ENCODE results near the gene PHF21B. TPM values are rescaled to one million over a fixed set of nuclear protein-coding genes. Genes with fewer than 3 reads are reported as not detected.

Gene PHF21B
- total RNA-seq, 1 experiment from 2014 or later = not detected

- TF ChIP-seq, protein P1, sequence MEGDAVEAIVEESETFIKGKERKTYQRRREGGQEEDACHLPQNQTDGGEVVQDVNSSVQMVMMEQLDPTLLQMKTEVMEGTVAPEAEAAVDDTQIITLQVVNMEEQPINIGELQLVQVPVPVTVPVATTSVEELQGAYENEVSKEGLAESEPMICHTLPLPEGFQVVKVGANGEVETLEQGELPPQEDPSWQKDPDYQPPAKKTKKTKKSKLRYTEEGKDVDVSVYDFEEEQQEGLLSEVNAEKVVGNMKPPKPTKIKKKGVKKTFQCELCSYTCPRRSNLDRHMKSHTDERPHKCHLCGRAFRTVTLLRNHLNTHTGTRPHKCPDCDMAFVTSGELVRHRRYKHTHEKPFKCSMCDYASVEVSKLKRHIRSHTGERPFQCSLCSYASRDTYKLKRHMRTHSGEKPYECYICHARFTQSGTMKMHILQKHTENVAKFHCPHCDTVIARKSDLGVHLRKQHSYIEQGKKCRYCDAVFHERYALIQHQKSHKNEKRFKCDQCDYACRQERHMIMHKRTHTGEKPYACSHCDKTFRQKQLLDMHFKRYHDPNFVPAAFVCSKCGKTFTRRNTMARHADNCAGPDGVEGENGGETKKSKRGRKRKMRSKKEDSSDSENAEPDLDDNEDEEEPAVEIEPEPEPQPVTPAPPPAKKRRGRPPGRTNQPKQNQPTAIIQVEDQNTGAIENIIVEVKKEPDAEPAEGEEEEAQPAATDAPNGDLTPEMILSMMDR (IDR thresholded peaks at IDR 0.05; ENCODE audit: unreplicated experiment) = no peak
- CTCF ChIA-PET = no interaction called here
- no peaks in the 10 kb centered on the region for H3K4me1 Mint-ChIP-seq (ENCODE audit: low read depth, unreplicated experiment)
- no peaks in the 10 kb centered on the region for H3K9me3 Mint-ChIP-seq (ENCODE audit: low read depth, unreplicated experiment)
- intact Hi-C loops (cut with micrococcal nuclease; ENCODE audit: unreplicated experiment) = no loop called here
- no TSS peak for BruUV-seq (replicated peaks)
- no peak for DNase-seq
- H3K27ac Mint-ChIP-seq (ENCODE audit: unreplicated experiment) = no peak overlapping the region
- no peaks in the 10 kb centered on the region for H3K36me3 Mint-ChIP-seq (ENCODE audit: insufficient read depth, unreplicated experiment)
- H3K4me3 Mint-ChIP-seq (ENCODE audit: low read depth, unreplicated experiment) = no peak overlapping the region
- peaks cover 100% of the 10 kb centered on the region for H3K27me3 Mint-ChIP-seq (ENCODE audit: unreplicated experiment)
These were observed 82.2 kb downstream of the PHF21B start for GRCh38 chr22:44927463-44928135.

DNA sequence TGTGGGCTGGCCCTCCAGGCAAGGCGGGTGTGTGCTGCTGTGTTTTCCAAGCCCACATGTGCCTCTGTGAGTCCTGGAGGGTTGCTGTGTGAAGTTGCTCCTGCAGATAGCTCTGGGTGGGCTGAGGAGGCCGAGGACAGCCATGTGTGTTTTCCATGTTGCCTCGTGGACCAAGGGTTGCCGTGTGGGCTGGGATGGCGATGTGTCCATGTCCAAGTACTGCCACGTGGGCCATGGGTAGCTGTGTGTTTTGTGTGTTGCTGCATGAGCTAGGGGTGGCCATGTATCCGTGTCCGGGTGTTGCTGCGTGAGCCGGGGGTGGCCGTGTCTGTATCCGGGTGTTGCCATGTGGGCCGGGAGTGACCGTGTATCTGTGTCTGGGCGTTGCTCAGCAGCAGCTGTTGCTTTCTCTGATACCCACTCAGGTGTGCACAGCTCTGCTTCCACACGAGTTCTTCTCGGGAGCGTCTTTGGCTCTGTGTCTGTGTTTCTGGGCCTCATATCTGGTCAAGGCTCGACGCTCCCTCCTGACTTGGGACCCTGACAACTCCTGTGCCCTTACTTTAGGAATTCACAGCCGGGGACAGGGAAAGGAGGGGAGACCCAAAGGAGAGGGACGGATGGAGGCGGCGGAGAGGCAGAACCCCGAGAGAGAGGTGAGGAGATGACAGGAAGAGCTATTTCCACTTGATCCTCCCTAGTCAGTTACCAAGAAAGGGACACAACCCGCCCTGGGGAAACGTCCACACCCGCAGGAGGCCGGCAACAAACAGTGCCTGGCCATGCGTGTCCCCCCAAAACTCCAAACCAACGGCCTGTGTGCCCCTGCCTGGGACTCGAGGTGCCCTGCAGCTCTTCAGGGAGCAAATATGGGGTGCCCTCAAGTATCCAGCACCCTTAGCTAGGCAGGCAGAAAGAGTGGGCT lies 83.1 kb downstream of the PHF21B start:
- intact Hi-C loops (cut with micrococcal nuclease; ENCODE audit: unreplicated experiment) = no loop called here
- TF ChIP-seq, protein P1 (IDR thresholded peaks at IDR 0.05; ENCODE audit: unreplicated experiment) = no peak
- no peak for DNase-seq
- CTCF ChIA-PET = no interaction called here
- H3K27me3 Mint-ChIP-seq (ENCODE audit: unreplicated experiment) = peaks cover 96% of the 10 kb centered on the region
- H3K9me3 Mint-ChIP-seq (ENCODE audit: low read depth, unreplicated experiment) = no peaks in the 10 kb centered on the region
- no peak overlapping the region for H3K4me3 Mint-ChIP-seq (ENCODE audit: low read depth, unreplicated experiment)
- no peaks in the 10 kb centered on the region for H3K4me1 Mint-ChIP-seq (ENCODE audit: low read depth, unreplicated experiment)
- no peak overlapping the region for H3K27ac Mint-ChIP-seq (ENCODE audit: unreplicated experiment)
- no TSS peak for BruUV-seq (replicated peaks)
- H3K36me3 Mint-ChIP-seq (ENCODE audit: insufficient read depth, unreplicated experiment) = no peaks in the 10 kb centered on the region

- H3K4me1 Mint-ChIP-seq (ENCODE audit: low read depth, unreplicated experiment) = no peaks in the 10 kb centered on the region
- no peak overlapping the region for H3K27ac Mint-ChIP-seq (ENCODE audit: unreplicated experiment)
- DNase-seq = no peak
- no peak overlapping the region for H3K4me3 Mint-ChIP-seq (ENCODE audit: low read depth, unreplicated experiment)
- H3K36me3 Mint-ChIP-seq (ENCODE audit: insufficient read depth, unreplicated experiment) = no peaks in the 10 kb centered on the region
- no peaks in the 10 kb centered on the region for H3K9me3 Mint-ChIP-seq (ENCODE audit: low read depth, unreplicated experiment)
- H3K27me3 Mint-ChIP-seq (ENCODE audit: unreplicated experiment) = peaks cover 92% of the 10 kb centered on the region
- BruUV-seq (replicated peaks) = no TSS peak
- CTCF ChIA-PET = no interaction called here
- TF ChIP-seq, protein P1 (IDR thresholded peaks at IDR 0.05; ENCODE audit: unreplicated experiment) = no peak
- intact Hi-C loops (cut with micrococcal nuclease; ENCODE audit: unreplicated experiment) = no loop called here
These were observed 83.7 kb downstream of the PHF21B start for GRCh38 chr22:44926124-44926475.

GRCh38 chr22:44925465-44926123 lies 84.2 kb downstream of the PHF21B start:
- no peaks in the 10 kb centered on the region for H3K36me3 Mint-ChIP-seq (ENCODE audit: insufficient read depth, unreplicated experiment)
- no peak overlapping the region for H3K4me3 Mint-ChIP-seq (ENCODE audit: low read depth, unreplicated experiment)
- H3K4me1 Mint-ChIP-seq (ENCODE audit: low read depth, unreplicated experiment) = no peaks in the 10 kb centered on the region
- intact Hi-C loops (cut with micrococcal nuclease; ENCODE audit: unreplicated experiment) = no loop called here
- H3K9me3 Mint-ChIP-seq (ENCODE audit: low read depth, unreplicated experiment) = no peaks in the 10 kb centered on the region
- peaks cover 92% of the 10 kb centered on the region for H3K27me3 Mint-ChIP-seq (ENCODE audit: unreplicated experiment)
- no peak overlapping the region for H3K27ac Mint-ChIP-seq (ENCODE audit: unreplicated experiment)
- TF ChIP-seq, protein P1 (IDR thresholded peaks at IDR 0.05; ENCODE audit: unreplicated experiment) = no peak
- no peak for DNase-seq
- CTCF ChIA-PET = no interaction called here
- BruUV-seq (replicated peaks) = no TSS peak

Data from Calu3 (cell line).